Non-pigmented ciliary epithelial cell (primary cell): ENCODE data around the gene HPD.
"Not testable (repeated sequence)": the region's sequence is repeated elsewhere in the genome, so short reads cannot be mapped to it uniquely, and the experiment has no call there.

Experiments
- DNase-seq: peaks from one replicate; pipeline ENCODE4 v3.0.0-alpha.2; 2010; ENCODE audit warnings: low read depth

The HPD gene

DNA sequence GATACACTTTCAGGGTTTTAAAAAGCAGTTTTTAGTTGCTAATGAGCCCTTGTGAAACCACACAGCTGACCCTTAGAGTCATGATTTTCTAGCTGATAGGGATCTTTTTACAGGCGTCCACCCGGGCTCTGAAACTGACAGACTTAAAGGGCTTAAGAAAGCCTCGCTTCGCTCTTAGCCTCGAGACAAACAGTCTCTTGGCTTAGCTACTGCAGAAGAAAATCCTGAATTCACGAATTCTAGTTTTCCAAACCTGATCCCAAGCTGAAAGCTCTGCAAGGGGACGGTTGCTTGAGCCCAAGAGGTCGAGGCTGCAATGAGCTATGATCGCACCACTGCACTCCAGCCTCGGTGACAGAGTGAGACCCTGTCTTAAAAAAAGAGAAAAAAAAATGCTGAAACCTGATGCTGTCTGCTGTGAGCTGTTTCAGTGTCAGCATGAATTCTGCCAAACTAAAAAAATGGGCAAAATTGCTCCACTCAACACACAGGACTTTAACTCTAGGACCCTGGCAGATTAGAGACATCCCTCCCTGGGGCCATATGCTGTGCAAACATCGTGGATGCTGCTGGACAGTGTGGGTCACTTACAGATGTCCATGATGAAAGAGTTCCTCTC, 3.1 kb upstream of the HPD start:
- DNase-seq: no peak

DNA sequence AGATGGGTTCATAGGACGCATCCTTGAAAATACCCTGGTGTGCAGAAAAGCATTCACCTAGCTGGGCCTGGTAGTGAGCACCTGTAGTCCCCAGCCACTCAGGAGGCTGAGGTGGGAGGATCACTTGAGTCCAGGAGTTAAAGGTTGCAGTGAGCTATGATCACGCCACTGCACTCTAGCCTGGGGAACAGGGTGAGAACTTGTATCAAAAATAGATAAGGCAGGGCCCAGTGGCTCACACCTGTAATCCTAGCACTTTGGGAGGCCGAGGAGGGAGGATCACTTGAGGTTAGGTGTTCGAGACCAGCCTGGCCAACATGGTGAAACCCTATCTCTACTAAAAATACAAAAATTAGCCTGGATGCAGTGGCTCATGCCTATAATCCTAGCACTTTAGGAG, 2.0 kb upstream of the HPD start:
- not testable (repeated sequence) for DNase-seq

DNA sequence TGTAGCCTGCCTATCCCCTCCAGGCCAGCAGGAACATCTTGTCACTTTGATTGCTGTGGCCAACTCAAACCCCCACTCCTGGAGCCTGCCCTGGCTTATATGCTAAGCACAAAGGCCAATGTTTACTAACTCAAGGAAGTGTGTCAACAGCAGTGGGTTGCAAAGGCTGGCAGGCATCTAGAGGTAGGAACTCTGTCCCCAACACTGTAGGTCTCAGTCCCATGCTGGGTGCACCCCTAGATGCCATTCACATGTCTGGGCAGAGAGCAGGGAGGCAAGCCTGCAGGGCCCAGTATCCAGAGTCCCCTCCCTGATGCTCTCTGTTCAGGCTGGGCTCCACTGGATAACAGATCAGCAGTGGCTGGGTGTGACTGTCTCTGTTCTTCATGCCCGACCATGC, 1.6 kb upstream of the HPD start:
- DNase-seq: no peak

DNA sequence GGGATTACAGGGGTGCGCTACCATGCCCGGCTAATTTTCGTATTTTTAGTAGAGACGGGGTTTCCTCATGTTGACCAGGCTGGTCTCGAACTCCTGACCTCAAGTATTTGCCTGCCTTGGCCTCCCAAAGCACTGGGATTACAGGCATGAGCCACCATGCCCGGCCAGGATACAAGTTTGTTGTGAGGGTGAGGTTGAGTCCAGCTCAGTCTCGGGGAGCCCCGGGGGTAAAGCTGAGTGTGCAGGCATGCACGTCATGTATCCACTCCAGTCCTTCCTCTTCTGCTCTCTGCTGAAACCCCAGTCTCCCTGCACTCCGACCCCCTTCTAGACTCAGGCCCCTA, 369 bp downstream of the HPD start:
- DNase-seq: no peak

DNA sequence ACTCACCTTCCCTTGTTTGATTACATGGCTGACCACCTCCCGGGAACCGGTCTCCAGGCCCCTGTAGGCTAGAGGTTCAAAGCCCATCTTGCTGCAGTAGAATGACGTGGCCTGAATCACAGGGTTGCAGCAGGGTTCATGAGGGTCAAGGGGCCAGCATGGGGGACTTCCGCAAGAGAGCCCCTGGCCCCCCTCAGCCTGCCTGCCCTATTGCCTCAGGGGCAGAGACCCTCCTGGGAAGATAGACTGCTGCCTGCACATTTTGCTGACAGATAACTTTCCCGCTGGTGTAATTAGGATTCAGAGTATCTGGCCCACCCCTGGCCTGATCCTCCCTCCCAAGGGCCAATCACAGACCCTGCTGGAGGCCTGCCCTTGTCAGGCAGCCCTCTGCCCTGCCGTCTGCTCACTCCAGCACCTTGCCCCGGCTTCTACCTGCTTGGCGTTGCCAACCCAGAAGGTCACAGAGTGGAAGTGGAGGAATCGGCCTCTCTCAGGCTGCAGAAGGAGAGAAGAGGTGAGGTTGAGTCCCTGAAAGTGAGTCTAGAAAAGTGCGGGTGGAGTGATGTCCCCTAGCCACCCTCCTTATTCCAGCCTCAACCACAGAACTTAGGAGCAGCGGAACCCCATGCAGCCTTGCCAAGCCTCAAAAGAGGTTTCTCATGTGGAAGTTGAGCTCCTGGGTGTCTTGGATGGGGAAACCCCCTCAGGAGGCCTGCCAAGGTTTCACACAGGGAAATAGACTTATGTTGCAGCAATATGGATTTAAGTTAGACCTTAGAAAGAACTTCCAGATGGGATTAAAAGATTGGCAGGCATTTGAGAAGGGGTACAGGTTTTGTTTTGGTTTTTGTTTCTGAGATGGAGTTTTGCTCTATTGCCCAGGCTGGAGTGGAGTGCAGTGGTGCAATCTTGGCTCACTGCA, 1.1 kb downstream of the HPD start:
- no peak for DNase-seq

DNA sequence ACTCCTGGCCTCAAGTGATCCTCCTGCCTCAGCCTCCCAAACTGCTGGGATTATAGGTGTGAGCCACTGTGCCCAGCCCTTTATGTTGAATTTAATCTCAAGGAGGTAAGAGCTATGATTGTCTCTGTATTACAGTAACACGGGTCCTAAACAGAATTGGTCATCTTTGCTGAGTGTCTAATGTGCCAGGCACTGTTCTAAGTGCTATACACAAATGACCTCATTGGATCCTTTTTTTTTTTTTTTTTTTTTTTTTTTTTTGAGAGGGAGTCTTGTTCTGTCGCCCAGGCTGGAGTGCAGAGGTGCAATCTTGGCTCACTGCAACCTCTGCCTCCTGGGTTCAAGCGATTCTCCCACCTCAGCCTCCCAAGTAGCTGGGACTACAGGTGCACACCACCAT, 6.3 kb downstream of the HPD start:
- not testable (repeated sequence) for DNase-seq

DNA sequence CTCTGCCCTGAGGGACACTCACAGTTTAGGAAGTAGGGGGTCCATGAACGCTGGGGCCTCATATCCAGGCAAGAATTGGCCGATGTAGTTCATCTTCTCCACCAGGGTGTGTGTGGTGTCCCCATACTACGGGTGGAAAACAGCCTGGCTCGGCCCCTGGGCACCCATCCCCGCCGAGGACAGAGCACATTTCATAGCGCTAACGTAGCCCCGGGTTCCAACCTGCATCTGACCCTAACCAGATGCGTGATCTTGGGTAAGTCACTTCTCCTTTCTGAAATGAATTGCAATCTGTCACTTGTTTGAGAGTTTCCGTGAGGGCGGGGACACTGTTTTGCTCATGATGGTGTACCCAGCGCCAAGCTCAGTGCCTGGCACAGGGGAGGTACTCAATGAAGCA, 9.0 kb downstream of the HPD start:
- DNase-seq: no peak

DNA sequence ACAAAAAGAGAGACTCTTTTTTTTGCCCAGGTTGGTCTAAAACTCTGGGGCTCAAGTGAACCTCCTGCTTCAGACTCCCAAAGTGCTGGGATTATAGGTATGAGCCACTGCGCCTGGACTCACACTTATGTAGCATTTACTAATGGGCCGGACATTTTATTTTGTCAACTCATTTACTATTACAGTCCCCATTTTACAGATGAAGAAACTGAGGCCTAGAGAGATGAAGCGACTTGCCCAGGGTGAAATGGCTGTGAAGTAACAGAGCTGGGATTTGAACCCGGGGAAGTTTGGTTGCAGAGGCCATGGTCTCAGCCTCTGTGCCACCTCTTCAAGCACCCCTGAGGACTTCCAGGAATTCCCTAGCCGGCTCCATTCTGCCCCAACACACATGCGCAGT, 9.4 kb downstream of the HPD start:
- DNase-seq: no peak

DNA sequence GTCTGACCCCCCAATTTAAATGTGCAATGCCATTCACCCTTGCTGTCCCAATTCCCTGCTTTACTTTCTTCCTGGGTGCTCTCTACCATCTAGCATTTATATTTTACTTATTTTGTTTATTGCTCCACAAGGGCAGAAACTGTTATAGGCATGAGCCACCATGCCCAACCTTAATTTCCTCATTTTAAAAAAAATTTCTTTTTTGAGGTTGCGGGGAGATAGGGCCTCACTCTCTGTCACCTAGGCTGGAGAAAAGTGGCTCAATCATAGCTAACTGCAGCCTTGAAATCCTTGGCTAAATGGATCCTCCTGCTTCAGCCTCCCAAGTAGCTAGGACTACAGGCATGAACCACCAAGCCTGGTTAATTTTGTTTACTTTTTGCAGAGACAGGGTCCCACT, 13.0 kb downstream of the HPD start:
- DNase-seq: no peak

DNA sequence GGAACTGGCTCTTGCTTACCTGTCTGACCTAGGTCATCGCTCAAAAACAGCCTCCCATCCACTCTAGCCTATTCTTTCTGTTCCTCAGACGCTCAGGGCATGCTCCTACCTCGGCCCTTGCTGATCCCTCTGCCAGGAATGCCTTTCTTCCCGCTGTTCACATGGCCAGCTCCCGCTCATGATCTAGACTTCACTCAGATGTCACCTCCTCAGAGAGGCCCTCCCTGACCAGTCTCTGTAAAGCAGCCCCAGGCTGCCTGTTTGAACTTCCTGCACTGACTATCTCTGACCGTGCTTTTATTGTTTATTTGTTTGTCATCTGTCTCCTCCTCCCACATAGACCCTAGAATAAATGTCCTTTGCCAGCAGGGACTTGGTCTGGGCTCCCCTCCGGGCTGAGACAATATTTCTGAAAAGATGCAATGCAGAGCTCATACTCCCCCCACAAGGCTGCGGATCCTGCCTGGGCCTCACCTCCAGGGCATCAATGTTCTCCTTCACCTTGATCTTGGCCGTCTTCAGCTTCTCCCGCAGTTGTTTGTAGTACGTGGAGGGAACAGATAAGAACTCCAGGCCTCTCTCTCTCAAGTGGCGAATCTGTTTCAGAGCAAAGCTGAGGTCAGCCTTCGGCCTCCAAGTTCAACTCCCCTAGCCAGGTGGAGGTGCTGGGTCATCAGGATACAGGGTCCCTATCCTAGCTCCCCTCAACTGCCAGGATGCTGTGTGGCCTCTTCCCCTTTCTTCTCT, 15.2 kb downstream of the HPD start:
- no peak for DNase-seq

DNA sequence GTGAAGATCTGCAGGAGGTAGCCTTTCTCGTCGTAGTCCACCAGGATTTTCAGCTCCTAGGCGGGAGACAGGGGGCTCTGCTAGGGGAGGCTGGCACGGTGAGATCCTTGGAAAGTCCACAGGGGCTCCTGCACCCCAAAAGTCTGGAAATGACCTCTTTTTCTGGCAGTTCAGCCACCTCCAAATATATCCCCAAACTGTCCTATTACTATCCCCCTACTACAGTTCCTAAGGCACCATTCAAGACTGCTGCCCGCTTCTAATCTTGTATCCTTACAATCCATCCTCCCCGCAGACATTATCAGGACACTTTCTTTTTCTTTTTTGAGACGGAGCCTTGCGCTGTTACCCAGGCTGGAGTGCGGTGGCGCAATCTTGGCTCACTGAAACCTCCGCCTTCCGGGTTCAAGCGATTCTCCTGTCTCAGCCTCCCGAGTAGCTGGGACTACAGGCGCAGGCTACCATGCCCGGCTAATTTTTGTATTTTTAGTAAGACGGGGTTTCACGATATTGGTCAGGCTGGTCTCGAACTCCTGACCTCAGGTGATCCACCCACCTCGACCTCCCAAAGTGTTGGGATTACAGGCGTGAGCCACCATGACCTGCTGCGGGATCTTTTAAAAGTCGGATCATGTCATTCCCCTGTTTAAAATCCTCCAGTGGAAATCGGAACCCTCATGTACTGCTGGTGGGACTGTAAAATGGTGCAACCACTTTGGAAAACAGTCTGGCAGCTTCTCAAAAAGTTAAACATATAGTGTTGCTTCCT, 18.5 kb downstream of the HPD start:
- no peak for DNase-seq

DNA sequence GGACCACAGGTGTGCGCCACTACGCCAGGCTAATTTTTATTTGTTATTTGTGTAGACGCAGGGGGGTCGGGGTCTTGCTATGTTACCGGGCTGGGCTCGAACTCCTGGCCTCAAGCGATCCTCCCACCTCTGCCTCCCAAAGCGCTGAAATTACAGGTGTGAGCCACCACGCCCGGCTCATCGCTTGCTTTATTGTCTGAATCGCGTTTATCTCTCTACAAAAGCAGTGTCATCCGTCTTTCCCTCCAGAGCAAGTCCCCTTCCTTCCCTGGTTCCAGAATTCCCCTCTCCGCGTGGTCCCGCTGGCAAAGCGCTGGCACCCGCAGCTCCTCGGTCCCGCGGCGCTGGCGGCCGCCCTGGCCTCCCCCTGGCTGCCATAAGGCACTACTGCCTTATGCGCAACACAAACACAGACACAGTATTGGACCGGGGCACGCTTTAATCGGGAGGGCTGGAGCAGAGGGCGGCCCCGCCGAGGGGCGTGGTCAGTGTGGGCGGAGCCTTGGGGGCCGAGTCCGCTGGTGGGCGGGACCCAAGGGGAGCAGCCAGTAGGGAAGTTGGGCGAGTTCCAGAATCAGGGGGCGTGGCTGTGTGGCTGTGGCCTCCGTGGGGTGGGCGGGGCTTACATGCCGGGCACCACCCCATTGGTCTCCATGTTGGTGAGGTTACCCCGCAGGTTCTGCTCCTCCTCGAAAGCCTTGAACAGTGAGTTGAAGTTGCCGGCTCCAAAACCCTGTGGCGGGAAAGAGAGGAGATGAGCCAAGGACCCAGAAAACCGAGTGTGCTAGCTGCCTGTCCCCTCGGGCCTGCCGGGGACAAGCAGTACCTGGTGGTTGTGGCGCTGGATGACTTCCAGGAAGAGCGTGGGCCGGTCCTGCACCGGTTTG, 19.3 kb downstream of the HPD start:
- peak; percentile 90 for DNase-seq

DNA sequence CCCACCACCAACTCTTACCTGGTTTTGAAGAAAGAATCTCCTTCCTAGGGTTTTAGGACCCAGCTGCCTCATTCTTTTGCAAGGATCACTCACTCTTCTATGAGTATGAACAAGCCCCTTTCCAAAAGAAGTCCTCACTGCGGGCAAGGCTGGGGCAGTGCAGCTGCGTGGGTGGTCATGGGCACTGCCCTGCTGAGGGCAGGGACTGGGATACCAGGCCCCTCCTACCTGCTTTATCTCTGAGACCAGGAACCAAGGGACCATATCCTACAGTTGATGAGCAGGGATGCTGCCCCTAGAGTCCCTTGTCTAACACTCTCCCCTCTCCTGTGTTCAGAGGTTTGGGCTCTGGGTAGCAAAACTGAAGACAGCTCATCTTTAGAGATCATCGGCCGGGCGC, 20.5 kb downstream of the HPD start:
- no peak for DNase-seq

DNA sequence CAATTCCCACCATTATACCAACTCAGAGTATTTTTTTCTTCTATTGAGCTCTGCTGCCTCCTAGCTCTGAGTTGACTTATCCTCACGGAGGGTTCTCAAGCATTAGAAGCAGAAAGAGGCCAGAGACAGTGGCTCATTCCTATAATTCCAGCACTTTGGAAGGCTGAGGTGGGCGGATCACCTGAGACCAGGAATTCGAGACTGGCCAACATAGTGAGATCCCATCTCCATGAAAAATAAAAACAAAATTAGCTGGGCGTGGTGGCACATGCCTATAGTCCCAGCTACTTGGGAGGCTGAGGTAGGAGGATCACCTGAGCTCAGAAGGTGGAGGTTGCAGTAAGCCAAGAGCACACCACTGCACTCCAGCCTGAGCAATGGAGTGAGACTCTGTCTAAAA, 21.0 kb downstream of the HPD start:
- DNase-seq: no peak

DNA sequence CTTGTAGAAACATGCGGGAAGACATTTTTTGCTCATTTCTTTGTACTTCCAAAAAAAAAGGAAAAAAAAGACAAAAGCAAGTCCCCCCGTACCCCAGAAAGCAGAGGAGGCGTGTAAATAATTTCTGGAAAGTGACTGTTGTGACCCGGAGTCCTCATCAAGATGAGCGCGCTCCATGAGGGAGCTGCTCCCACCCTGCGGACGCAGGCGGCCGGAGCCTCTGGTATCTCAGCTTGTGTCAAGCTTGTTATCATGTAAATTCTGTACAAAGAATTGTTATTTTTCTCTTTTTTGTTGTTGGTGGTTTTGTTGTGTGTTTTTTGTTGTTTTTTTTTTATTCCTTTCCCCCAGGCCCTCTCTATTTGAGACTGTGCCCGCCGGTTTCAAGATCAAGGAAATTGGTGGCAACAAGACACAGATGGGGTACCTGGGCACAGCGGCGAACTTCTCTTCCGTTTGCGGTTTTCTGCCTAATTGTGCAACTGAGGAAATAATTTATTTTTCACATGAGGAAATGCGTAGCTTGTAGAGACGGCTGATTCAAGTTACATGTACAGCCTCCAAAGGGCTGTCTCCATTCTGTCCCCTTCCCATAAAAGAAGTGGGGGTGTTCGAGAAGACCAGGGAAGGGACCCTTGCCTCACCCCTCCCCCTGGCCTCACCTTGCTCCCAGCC, 27.0 kb downstream of the HPD start:
- no peak for DNase-seq

DNA sequence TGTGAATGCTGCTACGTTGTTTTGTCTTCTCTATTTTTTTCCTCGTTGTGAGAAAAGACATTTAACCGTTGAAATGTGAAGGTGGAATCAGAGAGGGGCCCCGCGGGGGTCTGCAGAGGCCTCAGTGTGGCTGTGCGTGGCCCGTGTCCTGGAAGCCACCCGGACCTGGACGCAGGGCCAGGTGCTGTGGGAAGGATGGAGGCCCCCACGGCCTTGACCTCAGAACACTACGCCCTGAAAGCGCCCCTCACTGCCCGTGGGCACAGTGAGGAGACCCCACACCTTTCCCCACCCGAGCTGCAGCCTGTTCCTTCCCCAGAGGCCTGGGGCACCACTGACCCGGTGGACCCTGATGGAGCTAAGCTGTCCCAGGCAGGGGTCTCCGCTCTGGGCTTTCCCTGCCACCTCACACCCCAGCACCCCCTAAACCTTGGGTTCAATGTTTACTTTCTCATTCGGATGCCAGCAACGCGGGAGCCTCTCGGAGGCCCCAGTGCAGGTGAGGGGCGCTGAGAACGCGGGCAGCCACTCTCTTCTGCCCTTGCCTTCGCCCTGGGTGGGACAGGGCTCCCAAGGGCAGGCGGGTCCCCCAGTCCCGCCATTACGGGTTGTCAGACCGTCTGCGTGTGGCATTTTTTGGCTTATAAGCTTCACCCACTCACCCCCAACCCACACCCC, 27.9 kb downstream of the HPD start:
- no peak for DNase-seq

DNA sequence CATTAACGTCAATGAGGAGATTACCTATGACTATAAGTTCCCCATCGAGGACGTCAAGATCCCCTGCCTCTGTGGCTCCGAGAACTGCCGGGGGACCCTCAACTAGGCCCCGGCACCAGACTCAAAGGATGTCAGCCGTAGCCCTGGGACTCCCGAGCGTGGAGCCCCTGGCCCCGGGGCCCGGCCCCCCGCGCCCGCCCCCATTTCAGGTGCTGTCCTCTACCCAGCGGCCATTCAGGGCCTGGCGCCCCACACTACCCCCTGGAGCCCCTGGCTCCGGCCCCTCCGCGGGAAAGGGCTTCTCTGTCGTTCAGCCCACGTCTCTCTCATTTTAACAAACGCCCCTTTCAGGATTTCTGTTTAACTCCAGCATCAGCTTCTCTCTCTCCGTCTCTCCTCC, 28.5 kb downstream of the HPD start:
- no peak for DNase-seq

DNA sequence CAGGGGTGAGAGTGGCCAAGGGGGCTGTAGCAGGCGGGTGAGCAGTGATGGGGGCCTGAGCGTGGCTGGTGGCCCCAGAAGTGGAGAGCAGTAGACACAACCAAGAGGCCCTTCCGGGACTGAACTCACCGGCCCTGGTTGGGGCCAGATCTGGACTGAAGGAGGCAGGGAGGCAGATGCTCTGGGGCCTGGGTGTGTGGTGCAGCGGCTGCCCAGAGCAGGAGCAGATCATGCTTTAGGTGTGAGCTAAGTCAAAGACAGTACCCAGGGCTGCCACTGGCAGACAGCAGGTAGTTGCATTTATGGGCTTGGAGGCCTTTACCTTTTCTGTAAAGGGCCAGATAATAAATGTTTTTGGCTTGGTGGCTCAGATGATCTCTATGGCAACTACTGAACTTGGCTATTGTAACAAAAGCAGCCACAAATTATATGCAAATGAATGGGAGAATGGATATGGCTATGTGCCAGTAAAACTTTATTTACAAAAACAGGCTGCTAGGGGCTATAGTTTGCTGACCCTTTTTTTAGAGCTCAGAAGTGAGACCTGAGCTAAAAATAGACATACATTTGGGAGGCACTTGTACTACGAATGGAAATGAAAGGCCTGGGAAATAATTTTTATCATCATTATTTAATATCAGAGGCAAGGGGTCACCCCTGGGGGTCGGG, 29.3 kb downstream of the HPD start:
- no peak for DNase-seq

DNA sequence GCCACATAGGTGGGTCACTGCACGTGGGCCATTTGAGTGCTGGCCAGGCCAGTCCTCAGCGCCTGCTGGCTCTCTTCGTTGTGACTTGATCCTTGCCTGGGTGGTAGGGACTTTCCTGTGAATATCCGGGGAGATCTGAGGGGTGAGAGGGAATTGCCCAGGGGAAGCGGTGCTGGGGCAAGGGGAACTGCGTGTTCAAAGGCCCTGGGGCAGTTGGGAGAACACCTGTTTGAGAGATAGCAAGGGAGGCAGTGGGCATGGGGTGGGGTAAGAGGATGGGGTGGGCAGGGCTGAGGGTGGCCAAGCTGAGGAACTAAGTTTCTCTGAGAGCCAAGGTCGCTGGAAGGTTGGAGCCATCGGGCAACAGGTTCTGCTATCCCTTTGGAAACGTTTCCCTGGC, 29.8 kb downstream of the HPD start:
- no peak for DNase-seq

DNA sequence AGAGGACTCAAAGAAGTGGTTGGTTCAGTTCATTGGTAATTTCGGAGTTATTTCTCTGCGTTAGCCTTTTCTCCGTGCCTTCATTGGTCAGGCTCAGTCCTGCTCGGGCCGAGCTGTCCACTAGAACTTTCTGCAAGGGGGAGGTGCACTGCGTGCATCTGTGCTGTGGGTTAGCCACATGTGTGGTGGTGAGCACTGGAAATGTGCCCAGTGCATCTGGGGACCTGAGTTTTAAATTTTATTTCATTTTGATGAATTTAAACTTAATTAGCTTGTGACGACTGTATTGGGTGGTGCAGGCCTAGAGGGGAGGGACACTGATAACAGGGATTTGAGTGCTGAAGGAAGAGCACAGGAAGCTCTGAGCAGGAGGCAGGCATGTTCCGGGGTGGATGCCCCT, 30.4 kb downstream of the HPD start:
- no peak for DNase-seq
